Endothelial cell (in vitro differentiated cells): ENCODE results near the gene LRFN2. TPM values are rescaled to one million over a fixed set of nuclear protein-coding genes. Genes with fewer than 3 reads are reported as not detected.

Source experiments
- DNase-seq: peaks from one replicate; pipeline ENCODE4 v3.0.0; 2021; ENCODE audit warnings: low spot score
- H3K27ac Mint-ChIP-seq: one replicate; pipeline ENCODE4 v1.8.0; 2021; ENCODE audit warnings: mixed read lengths, inconsistent platforms; ENCODE audit not compliant: unreplicated experiment
- H3K27me3 Mint-ChIP-seq: one replicate; pipeline ENCODE4 v1.8.0; 2021; ENCODE audit warnings: mild to moderate bottlenecking, moderate library complexity, mixed read lengths, inconsistent platforms; ENCODE audit not compliant: unreplicated experiment
- H3K36me3 Mint-ChIP-seq: one replicate; pipeline ENCODE4 v1.8.0; 2021; ENCODE audit warnings: mild to moderate bottlenecking, low read depth, mixed read lengths, inconsistent platforms; ENCODE audit not compliant: unreplicated experiment
- H3K4me1 Mint-ChIP-seq: one replicate; pipeline ENCODE4 v1.8.0; 2021; ENCODE audit warnings: mild to moderate bottlenecking, mixed read lengths, inconsistent platforms; ENCODE audit not compliant: unreplicated experiment
- H3K4me3 Mint-ChIP-seq: one replicate; pipeline ENCODE4 v1.8.0; 2021; ENCODE audit warnings: mild to moderate bottlenecking, mixed read lengths, inconsistent platforms; ENCODE audit not compliant: unreplicated experiment
- H3K9me3 Mint-ChIP-seq: one replicate; pipeline ENCODE4 v1.8.0; 2021; ENCODE audit warnings: mixed read lengths, inconsistent platforms; ENCODE audit not compliant: unreplicated experiment
- total RNA-seq: library from RNA; stranded (reverse); fragmentation: NEBNext Ultra II Directional; extraction: Animal tissue kit (Norgen Biotek cat#: 25700); gene quantifications from one replicate; pipeline ENCODE4 v1.2.1, GENCODE V29; 2021; ENCODE audit not compliant: unreplicated experiment
- TF ChIP-seq, protein P1 (sequence below): fragments of 200-600 bp; sonication (generic); IDR thresholded peaks from one replicate; pipeline ENCODE4 v1.5.0; 2021; ENCODE audit warnings: antibody characterized with exemption; ENCODE audit not compliant: unreplicated experiment

LRFN2 gene
- total RNA-seq, 1 donor from 2014 or later = 0.59 TPM

GRCh38 chr6:40373267-40373666 is 213.9 kb downstream of the LRFN2 start:
- no peak overlapping the region for H3K27ac Mint-ChIP-seq

DNA sequence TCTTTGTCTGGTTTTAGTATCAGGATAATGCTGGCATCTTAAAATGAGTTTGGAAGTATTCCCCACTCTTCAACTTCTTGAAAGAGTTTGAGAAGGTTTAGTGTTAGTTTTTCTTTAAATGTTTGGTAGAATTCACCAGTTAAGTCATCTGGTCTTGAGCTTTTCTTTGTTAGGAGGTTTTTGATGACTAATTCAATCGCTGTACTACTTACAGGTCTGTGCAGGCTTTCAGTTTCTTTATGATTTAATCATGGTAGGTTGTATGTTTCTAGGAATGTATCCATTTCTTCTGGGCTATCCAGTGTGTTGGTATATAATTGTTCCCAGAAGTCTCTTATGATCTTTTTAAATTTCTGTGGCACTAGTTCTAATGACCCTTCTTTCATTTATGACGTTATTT is 215.5 kb downstream of the LRFN2 start:
- TF ChIP-seq, protein P1, sequence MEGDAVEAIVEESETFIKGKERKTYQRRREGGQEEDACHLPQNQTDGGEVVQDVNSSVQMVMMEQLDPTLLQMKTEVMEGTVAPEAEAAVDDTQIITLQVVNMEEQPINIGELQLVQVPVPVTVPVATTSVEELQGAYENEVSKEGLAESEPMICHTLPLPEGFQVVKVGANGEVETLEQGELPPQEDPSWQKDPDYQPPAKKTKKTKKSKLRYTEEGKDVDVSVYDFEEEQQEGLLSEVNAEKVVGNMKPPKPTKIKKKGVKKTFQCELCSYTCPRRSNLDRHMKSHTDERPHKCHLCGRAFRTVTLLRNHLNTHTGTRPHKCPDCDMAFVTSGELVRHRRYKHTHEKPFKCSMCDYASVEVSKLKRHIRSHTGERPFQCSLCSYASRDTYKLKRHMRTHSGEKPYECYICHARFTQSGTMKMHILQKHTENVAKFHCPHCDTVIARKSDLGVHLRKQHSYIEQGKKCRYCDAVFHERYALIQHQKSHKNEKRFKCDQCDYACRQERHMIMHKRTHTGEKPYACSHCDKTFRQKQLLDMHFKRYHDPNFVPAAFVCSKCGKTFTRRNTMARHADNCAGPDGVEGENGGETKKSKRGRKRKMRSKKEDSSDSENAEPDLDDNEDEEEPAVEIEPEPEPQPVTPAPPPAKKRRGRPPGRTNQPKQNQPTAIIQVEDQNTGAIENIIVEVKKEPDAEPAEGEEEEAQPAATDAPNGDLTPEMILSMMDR = no peak
- H3K27ac Mint-ChIP-seq = no peak overlapping the region

More at GRCh38 chr6:40373267-40373666, 213.9 kb downstream of the LRFN2 start:
- no peak for DNase-seq
- Mint-ChIP-seq H3K4me3 (no peak overlapping the region), H3K4me1 (no peaks in the 10 kb centered on the region), H3K27me3 (no peaks in the 10 kb centered on the region), H3K9me3 (no peaks in the 10 kb centered on the region), H3K36me3 (no peaks in the 10 kb centered on the region)
- TF ChIP-seq, protein P1 = no peak

DNA sequence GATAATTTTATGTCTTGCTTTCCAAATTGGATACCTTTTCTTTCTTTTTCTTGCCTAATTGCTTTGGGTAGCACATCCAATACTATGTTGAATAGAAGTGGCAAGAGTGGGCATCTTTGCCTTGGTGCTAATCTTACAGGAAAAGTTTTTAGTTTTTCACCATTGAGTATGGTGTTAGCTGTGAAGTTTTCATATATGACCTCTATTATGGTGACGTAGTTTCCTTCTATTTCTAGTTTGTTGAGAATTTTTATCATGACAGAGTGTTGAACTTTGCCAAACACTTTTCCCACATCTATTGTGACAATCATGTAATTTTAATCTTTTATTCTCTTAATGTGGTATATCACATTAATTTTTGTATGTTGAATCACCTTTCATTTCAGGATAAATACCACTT is 216.1 kb downstream of the LRFN2 start:
- DNase-seq = no peak
- Mint-ChIP-seq H3K4me1 (no peaks in the 10 kb centered on the region), H3K9me3 (no peaks in the 10 kb centered on the region), H3K36me3 (no peaks in the 10 kb centered on the region), H3K27me3 (no peaks in the 10 kb centered on the region), H3K27ac (no peak overlapping the region), H3K4me3 (no peak overlapping the region)
- TF ChIP-seq, protein P1 = no peak

More for the DNA sequence above, 215.5 kb downstream of the LRFN2 start:
- no peak for DNase-seq
- Mint-ChIP-seq H3K9me3 (no peaks in the 10 kb centered on the region), H3K36me3 (no peaks in the 10 kb centered on the region), H3K4me3 (no peak overlapping the region), H3K4me1 (no peaks in the 10 kb centered on the region), H3K27me3 (no peaks in the 10 kb centered on the region)

- no peaks in the 10 kb centered on the region for H3K4me1 Mint-ChIP-seq
- H3K27me3 Mint-ChIP-seq = no peaks in the 10 kb centered on the region
- no peak overlapping the region for H3K4me3 Mint-ChIP-seq
- no peak overlapping the region for H3K27ac Mint-ChIP-seq
- no peaks in the 10 kb centered on the region for H3K36me3 Mint-ChIP-seq
- no peaks in the 10 kb centered on the region for H3K9me3 Mint-ChIP-seq
- TF ChIP-seq, protein P1 = no peak
- no peak for DNase-seq
Observed at GRCh38 chr6:40369891-40370290, 217.3 kb downstream of the LRFN2 start.

DNA sequence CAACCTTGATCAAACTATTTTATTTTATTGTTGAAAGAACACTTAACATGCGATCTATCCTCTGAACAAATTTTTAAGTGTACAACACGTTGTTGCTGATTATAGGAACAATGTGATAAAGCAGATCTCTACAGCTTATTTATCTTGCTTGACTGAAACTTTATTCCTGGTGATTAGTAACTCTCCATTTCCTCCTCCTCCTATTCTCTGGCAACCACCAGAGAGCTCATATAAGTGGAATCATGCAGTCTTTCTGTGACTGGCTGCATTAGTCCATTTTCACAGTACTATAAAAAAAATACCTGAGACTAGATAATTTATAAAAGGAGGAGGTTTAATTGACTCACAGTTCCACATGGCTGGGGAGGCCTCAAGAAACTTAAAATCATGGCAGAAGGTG is 218.1 kb downstream of the LRFN2 start:
- H3K4me1 Mint-ChIP-seq = no peaks in the 10 kb centered on the region
- no peak overlapping the region for H3K27ac Mint-ChIP-seq
- TF ChIP-seq, protein P1 = no peak
- no peaks in the 10 kb centered on the region for H3K36me3 Mint-ChIP-seq
- no peaks in the 10 kb centered on the region for H3K9me3 Mint-ChIP-seq
- no peak overlapping the region for H3K4me3 Mint-ChIP-seq
- DNase-seq = no peak
- H3K27me3 Mint-ChIP-seq = no peaks in the 10 kb centered on the region
